ENCODE measurements around the gene KIAA0753. TPM values are rescaled to one million over a fixed set of nuclear protein-coding genes. Genes with fewer than 3 reads are reported as not detected.
A peak's percentile ranks its signal among the peaks of the same experiment; 100 is the strongest.

KIAA0753 gene
- total and polyA plus RNA-seq, 2 of the 13 experiments (the other 11 are each of a cell fraction or from before 2014, with no cell fraction given): 5.2 to 9.1 TPM

DNA sequence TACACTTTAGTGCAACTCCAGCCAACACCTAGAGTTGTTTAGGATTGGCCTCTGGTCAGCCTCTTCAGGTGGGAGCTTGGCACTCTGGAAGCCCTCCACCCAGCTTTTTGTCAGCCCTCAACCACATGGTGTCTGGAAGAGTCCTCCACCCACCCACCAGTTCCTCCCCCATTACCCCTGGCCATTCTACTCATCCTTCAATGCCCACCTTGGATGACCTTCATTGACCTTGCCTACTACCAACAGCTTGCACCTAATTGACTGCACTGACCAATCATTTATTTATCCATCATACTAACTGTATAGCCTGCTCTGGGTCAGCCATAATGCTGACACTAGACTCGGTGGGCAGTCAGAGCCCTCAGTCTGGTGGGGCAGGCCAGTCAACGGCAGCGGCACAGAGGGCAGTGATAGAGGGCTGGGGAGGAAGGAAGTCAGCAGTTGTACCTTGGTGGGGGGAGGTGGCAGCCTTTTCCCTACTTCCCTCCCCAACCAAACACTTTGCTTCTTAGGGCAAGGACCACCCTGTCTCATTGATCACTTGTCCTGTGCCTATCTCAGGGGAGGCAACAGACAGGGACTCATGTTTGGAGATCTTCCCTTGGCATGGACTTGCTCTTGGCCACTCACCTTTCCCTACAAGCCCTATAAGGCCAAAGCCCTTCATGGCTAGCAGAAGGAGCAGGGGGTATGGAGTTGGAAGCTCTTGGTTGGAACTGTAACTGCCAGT is 43.4 kb upstream of the KIAA0753 start (continued):
- TF ChIP-seq, protein P1, sequence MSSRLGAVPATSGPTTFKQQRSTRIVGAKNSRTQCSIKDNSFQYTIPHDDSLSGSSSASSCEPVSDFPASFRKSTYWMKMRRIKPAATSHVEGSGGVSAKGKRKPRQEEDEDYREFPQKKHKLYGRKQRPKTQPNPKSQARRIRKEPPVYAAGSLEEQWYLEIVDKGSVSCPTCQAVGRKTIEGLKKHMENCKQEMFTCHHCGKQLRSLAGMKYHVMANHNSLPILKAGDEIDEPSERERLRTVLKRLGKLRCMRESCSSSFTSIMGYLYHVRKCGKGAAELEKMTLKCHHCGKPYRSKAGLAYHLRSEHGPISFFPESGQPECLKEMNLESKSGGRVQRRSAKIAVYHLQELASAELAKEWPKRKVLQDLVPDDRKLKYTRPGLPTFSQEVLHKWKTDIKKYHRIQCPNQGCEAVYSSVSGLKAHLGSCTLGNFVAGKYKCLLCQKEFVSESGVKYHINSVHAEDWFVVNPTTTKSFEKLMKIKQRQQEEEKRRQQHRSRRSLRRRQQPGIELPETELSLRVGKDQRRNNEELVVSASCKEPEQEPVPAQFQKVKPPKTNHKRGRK (CRISPR knock-in tag; IDR thresholded peaks at IDR 0.05): 0 out of 2 replicates have a peak, but pooled peaks have one; percentile 14
- TF ChIP-seq ZNF441 (CRISPR knock-in tag; IDR thresholded peaks at IDR 0.05; ENCODE audit: borderline replicate concordance): 0 out of 2 replicates have a peak, but pooled peaks have one; percentile 30
- TF ChIP-seq ZNF672 (CRISPR knock-in tag; IDR thresholded peaks at IDR 0.05): no peak
- TF ChIP-seq THYN1 (CRISPR knock-in tag; IDR thresholded peaks at IDR 0.05; ENCODE audit: borderline replicate concordance, low read depth): 0 out of 2 replicates have a peak, but pooled peaks have one; percentile 35
- TF ChIP-seq ZNF430 (CRISPR knock-in tag; IDR thresholded peaks at IDR 0.05): 0 out of 2 replicates have a peak, but pooled peaks have one; percentile 7
- TF ChIP-seq, protein P2, sequence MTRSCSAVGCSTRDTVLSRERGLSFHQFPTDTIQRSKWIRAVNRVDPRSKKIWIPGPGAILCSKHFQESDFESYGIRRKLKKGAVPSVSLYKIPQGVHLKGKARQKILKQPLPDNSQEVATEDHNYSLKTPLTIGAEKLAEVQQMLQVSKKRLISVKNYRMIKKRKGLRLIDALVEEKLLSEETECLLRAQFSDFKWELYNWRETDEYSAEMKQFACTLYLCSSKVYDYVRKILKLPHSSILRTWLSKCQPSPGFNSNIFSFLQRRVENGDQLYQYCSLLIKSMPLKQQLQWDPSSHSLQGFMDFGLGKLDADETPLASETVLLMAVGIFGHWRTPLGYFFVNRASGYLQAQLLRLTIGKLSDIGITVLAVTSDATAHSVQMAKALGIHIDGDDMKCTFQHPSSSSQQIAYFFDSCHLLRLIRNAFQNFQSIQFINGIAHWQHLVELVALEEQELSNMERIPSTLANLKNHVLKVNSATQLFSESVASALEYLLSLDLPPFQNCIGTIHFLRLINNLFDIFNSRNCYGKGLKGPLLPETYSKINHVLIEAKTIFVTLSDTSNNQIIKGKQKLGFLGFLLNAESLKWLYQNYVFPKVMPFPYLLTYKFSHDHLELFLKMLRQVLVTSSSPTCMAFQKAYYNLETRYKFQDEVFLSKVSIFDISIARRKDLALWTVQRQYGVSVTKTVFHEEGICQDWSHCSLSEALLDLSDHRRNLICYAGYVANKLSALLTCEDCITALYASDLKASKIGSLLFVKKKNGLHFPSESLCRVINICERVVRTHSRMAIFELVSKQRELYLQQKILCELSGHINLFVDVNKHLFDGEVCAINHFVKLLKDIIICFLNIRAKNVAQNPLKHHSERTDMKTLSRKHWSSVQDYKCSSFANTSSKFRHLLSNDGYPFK (CRISPR knock-in tag; IDR thresholded peaks at IDR 0.05; ENCODE audit: borderline replicate concordance): peak; percentile 25; the same call in 1 of the 2 replicates
- TF ChIP-seq ZNF572 (CRISPR knock-in tag; IDR thresholded peaks at IDR 0.05): 0 out of 2 replicates have a peak, but pooled peaks have one; percentile 14
- TF ChIP-seq ZBTB1 (CRISPR knock-in tag; IDR thresholded peaks at IDR 0.05; ENCODE audit: borderline replicate concordance): no peak
- no peak for TF ChIP-seq TOPORS (CRISPR knock-in tag; IDR thresholded peaks at IDR 0.05)
- peak; percentile 12; the same call in 1 of the 2 replicates for TF ChIP-seq SALL1 (CRISPR knock-in tag; IDR thresholded peaks at IDR 0.05)
- TF ChIP-seq, protein P3, sequence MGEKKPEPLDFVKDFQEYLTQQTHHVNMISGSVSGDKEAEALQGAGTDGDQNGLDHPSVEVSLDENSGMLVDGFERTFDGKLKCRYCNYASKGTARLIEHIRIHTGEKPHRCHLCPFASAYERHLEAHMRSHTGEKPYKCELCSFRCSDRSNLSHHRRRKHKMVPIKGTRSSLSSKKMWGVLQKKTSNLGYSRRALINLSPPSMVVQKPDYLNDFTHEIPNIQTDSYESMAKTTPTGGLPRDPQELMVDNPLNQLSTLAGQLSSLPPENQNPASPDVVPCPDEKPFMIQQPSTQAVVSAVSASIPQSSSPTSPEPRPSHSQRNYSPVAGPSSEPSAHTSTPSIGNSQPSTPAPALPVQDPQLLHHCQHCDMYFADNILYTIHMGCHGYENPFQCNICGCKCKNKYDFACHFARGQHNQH (CRISPR knock-in tag; IDR thresholded peaks at IDR 0.05): 0 out of 2 replicates have a peak, but pooled peaks have one; percentile 17
- no peak for TF ChIP-seq RFXANK (CRISPR knock-in tag; IDR thresholded peaks at IDR 0.05)
- TF ChIP-seq HDAC6 (IDR thresholded peaks at IDR 0.05; ENCODE audit: low read depth, low read length): no peak
- no peak for TF ChIP-seq EHMT2 (IDR thresholded peaks at IDR 0.05; ENCODE audit: borderline replicate concordance, low read depth, low read length)
- TF ChIP-seq CBFB (CRISPR knock-in tag; IDR thresholded peaks at IDR 0.05): no peak
- TF ChIP-seq SOX6 (IDR thresholded peaks at IDR 0.05): no peak
- peak; percentile 23; the same call in 1 of the 2 replicates for TF ChIP-seq SOX6 (CRISPR knock-in tag; IDR thresholded peaks at IDR 0.05)
- TF ChIP-seq ZNF761 (CRISPR knock-in tag; conservative IDR thresholded peaks at IDR 0.05): no peak
- TF ChIP-seq ZNF83 (CRISPR knock-in tag; IDR thresholded peaks at IDR 0.05; ENCODE audit: borderline replicate concordance): 0 out of 2 replicates have a peak, but pooled peaks have one; percentile 21
- TF ChIP-seq ARNTL (CRISPR knock-in tag; IDR thresholded peaks at IDR 0.05): peak; percentile 59; the same call in 1 of the 2 replicates
- peak; percentile 26; the same call in 1 of the 2 replicates for TF ChIP-seq ZNF333 (CRISPR knock-in tag; IDR thresholded peaks at IDR 0.05; ENCODE audit: borderline replicate concordance)
- TF ChIP-seq CCDC6 (CRISPR knock-in tag; IDR thresholded peaks at IDR 0.05): 0 out of 2 replicates have a peak, but pooled peaks have one; percentile 42
- no peak for TF ChIP-seq ZBTB21 (CRISPR knock-in tag; IDR thresholded peaks at IDR 0.05)
- TF ChIP-seq MBD4 (IDR thresholded peaks at IDR 0.05; ENCODE audit: borderline replicate concordance, low read length): no peak
